MM.1S (cell line): Measurements from ENCODE around the gene DOK3.

ENCODE experiments used
- EZH2 ChIP-seq: fragments of 300-600 bp; sonication (generic); optimal IDR thresholded peaks from 2 replicates; pipeline ENCODE3; 2017; ENCODE audit warnings: low read depth, mild to moderate bottlenecking, antibody characterized with exemption, low read length, mixed read lengths
- EZH2phosphoT487 ChIP-seq: fragments of 300-600 bp; sonication (generic); IDR thresholded peaks from 2 replicates; pipeline ENCODE4 v1.6.1; 2018; ENCODE audit warnings: antibody characterized with exemption, low read length
- TF ChIP-seq, protein P1 (sequence below): fragments of 300-600 bp; sonication (generic); IDR thresholded peaks from 2 replicates; pipeline ENCODE4 v1.5.1; 2016; ENCODE audit warnings: antibody characterized with exemption, low read length, mixed read lengths

GRCh38 chr5:177519463-177520235, 10.0 kb upstream of the DOK3 start:
- TF ChIP-seq, protein P1, sequence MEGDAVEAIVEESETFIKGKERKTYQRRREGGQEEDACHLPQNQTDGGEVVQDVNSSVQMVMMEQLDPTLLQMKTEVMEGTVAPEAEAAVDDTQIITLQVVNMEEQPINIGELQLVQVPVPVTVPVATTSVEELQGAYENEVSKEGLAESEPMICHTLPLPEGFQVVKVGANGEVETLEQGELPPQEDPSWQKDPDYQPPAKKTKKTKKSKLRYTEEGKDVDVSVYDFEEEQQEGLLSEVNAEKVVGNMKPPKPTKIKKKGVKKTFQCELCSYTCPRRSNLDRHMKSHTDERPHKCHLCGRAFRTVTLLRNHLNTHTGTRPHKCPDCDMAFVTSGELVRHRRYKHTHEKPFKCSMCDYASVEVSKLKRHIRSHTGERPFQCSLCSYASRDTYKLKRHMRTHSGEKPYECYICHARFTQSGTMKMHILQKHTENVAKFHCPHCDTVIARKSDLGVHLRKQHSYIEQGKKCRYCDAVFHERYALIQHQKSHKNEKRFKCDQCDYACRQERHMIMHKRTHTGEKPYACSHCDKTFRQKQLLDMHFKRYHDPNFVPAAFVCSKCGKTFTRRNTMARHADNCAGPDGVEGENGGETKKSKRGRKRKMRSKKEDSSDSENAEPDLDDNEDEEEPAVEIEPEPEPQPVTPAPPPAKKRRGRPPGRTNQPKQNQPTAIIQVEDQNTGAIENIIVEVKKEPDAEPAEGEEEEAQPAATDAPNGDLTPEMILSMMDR = no peak
- no peak for TF ChIP-seq EZH2
- no peak for TF ChIP-seq EZH2phosphoT487
